ENCODE results near the gene KDM6A.

- TF ChIP-seq CTCF (conservative IDR thresholded peaks at IDR 0.05 in 1 of 2, IDR thresholded peaks at IDR 0.05 in 1 of 2; ENCODE audit: low read depth in 1 of 2, low read length in 2 of 2) = no peak
- TF ChIP-seq EZH2 (IDR thresholded peaks at IDR 0.05; ENCODE audit: low read length, missing control alignments) = no peak
These were observed 237.5 kb downstream of the KDM6A start for GRCh38 chrX:45110494-45110893.
